Colonic mucosa (tissue), 4 donors: ENCODE measurements around the gene TMCC3. TPM values are rescaled to one million over a fixed set of nuclear protein-coding genes. Genes with fewer than 3 reads are reported as not detected.

ENCODE experiments used
- DNase-seq: peaks from one replicate; pipeline ENCODE4 v3.0.0-alpha.2; 2020
- H3K27ac ChIP-seq: fragments of 200-600 bp; one replicate; pipeline ENCODE4 v1.8.0; 2021
- H3K27me3 ChIP-seq: fragments of 200-600 bp; one replicate; pipeline ENCODE4 v1.8.0; 2021
- H3K36me3 ChIP-seq: fragments of 200-600 bp; one replicate; pipeline ENCODE4 v1.8.0; 2021
- H3K4me1 ChIP-seq: fragments of 200-600 bp; one replicate; pipeline ENCODE4 v1.8.0; 2021; ENCODE audit warnings: mild to moderate bottlenecking
- H3K4me3 ChIP-seq: fragments of 200-600 bp; one replicate; pipeline ENCODE4 v1.8.0; 2021
- H3K9ac ChIP-seq, 2 donors: one replicate each; pipeline ENCODE4 v1.7.0; 2013; ENCODE audit warnings: control low read depth in 2 of 2, low read depth in 2 of 2, low read length in 2 of 2
- H3K9me3 ChIP-seq: fragments of 200-600 bp; one replicate; pipeline ENCODE4 v1.8.0; 2021
- CTCF ChIP-seq: fragments of 200-600 bp; IDR thresholded peaks from one replicate; pipeline ENCODE4 v1.8.0; 2022; ENCODE audit warnings: antibody characterized with exemption, mild to moderate bottlenecking
- intact Hi-C: fragments of 100-400 bp; cut with DNase I; formaldehyde crosslinking; loops from one replicate; pipeline ENCODE4 v1.14.1; 2022
- total RNA-seq, 2 donors: library from RNA; stranded (reverse); fragmentation: NEBNext Ultra II Directional in 1 of 2; extraction: Animal tissue kit (Norgen Biotek cat#: 25700) in 1 of 2; gene quantifications; one replicate each; pipeline ENCODE4 v1.2.1, GENCODE V29; 2021
- donor health status: healthy.
- donor health status: DM: no; HTN: no; CAD: no.
- donor health status: DM: no; HTN: no; CAD: no.

Gene TMCC3
- total RNA-seq, 2 donors from 2014 or later: 21.4 to 77.4 TPM

- H3K27ac ChIP-seq: no peak overlapping the region
- no peak overlapping the region for H3K4me3 ChIP-seq
- H3K9me3 ChIP-seq: no peaks in the 10 kb centered on the region
- no peak overlapping the region for H3K9ac ChIP-seq
- H3K4me1 ChIP-seq: peaks cover 11% of the 10 kb centered on the region
- DNase-seq: no peak
- no peaks in the 10 kb centered on the region for H3K27me3 ChIP-seq
- intact Hi-C loops: no loop called here
- no peaks in the 10 kb centered on the region for H3K36me3 ChIP-seq
- TF ChIP-seq CTCF: no peak
Measured at GRCh38 chr12:94625531-94625930, 24.8 kb downstream of the TMCC3 start.

- Histone ChIP-seq H3K4me3 (no peak overlapping the region), H3K9me3 (no peaks in the 10 kb centered on the region), H3K27ac (no peak overlapping the region), H3K27me3 (no peaks in the 10 kb centered on the region), H3K4me1 (peaks cover 14% of the 10 kb centered on the region), H3K36me3 (no peaks in the 10 kb centered on the region), H3K9ac (no peak overlapping the region)
- no peak for DNase-seq
- intact Hi-C loops: no loop called here
- TF ChIP-seq CTCF: no peak
Measured at GRCh38 chr12:94623161-94623920, 27.0 kb downstream of the TMCC3 start.

- H3K4me3 ChIP-seq: no peak overlapping the region
- DNase-seq: no peak
Measured at GRCh38 chr12:94622475-94622874, 27.9 kb downstream of the TMCC3 start.

GRCh38 chr12:94621662-94622359 is 28.5 kb downstream of the TMCC3 start:
- H3K27ac ChIP-seq: peak overlapping the region; percentile 33
- H3K36me3 ChIP-seq: no peaks in the 10 kb centered on the region
- peak overlapping the region; percentile 8 for H3K4me3 ChIP-seq
- intact Hi-C loops: no loop called here
- DNase-seq: peak; percentile 51
- peak overlapping the region in 1 of 2 donors; percentile 4 for H3K9ac ChIP-seq
- H3K9me3 ChIP-seq: no peaks in the 10 kb centered on the region
- TF ChIP-seq CTCF: no peak
- no peaks in the 10 kb centered on the region for H3K27me3 ChIP-seq
- peaks cover 14% of the 10 kb centered on the region for H3K4me1 ChIP-seq

More at GRCh38 chr12:94622475-94622874, 27.9 kb downstream of the TMCC3 start:
- Histone ChIP-seq H3K27ac (peak overlapping the region; percentile 33), H3K36me3 (no peaks in the 10 kb centered on the region), H3K9me3 (no peaks in the 10 kb centered on the region), H3K27me3 (no peaks in the 10 kb centered on the region), H3K9ac (no peak overlapping the region), H3K4me1 (peaks cover 14% of the 10 kb centered on the region)
- no peak for TF ChIP-seq CTCF
- intact Hi-C loops: no loop called here

- H3K9me3 ChIP-seq: no peaks in the 10 kb centered on the region
- TF ChIP-seq CTCF: no peak
- H3K27me3 ChIP-seq: no peaks in the 10 kb centered on the region
- H3K9ac ChIP-seq: peak overlapping the region in 1 of 2 donors; percentile 4
- no peak for DNase-seq
- no peaks in the 10 kb centered on the region for H3K36me3 ChIP-seq
- intact Hi-C loops: no loop called here
- peaks cover 18% of the 10 kb centered on the region for H3K4me1 ChIP-seq
- peak overlapping the region; percentile 33 for H3K27ac ChIP-seq
- no peak overlapping the region for H3K4me3 ChIP-seq
Measured at GRCh38 chr12:94620621-94621020, 29.7 kb downstream of the TMCC3 start.
